MM.1S (cell line): Measurements from ENCODE around the gene KIF5A.
"Not testable (repeated sequence)": the region's sequence is repeated elsewhere in the genome, so short reads cannot be mapped to it uniquely, and the experiment has no call there.

ENCODE experiments used
- EZH2 ChIP-seq: fragments of 300-600 bp; sonication (generic); optimal IDR thresholded peaks from 2 replicates; pipeline ENCODE3; 2017; ENCODE audit warnings: low read depth, mild to moderate bottlenecking, antibody characterized with exemption, low read length, mixed read lengths
- EZH2phosphoT487 ChIP-seq: fragments of 300-600 bp; sonication (generic); IDR thresholded peaks from 2 replicates; pipeline ENCODE4 v1.6.1; 2018; ENCODE audit warnings: antibody characterized with exemption, low read length
- TF ChIP-seq, protein P1 (sequence below): fragments of 300-600 bp; sonication (generic); IDR thresholded peaks from 2 replicates; pipeline ENCODE4 v1.5.1; 2016; ENCODE audit warnings: antibody characterized with exemption, low read length, mixed read lengths

DNA sequence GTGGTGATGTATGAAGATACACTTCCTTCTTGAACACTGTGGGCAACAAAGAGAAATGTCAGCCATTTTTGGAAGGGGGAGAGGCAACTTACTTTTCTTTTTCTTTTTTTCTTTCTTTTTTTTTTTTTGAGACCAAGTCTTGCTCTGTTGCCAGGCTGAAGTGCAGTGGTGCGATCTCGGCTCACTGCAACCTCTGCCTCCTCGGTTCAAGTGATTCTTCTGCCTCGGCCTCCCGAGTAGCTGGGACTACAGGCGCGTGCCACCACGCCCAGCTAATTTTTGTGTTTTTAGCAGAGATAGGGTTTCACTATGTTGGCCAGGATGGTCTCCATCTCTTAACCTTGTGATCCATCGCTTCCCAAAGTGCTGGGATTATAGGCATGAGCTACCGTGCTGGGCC lies 32.1 kb upstream of the KIF5A start:
- TF ChIP-seq, protein P1, sequence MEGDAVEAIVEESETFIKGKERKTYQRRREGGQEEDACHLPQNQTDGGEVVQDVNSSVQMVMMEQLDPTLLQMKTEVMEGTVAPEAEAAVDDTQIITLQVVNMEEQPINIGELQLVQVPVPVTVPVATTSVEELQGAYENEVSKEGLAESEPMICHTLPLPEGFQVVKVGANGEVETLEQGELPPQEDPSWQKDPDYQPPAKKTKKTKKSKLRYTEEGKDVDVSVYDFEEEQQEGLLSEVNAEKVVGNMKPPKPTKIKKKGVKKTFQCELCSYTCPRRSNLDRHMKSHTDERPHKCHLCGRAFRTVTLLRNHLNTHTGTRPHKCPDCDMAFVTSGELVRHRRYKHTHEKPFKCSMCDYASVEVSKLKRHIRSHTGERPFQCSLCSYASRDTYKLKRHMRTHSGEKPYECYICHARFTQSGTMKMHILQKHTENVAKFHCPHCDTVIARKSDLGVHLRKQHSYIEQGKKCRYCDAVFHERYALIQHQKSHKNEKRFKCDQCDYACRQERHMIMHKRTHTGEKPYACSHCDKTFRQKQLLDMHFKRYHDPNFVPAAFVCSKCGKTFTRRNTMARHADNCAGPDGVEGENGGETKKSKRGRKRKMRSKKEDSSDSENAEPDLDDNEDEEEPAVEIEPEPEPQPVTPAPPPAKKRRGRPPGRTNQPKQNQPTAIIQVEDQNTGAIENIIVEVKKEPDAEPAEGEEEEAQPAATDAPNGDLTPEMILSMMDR, result not testable (repeated sequence)
- TF ChIP-seq EZH2, EZH2phosphoT487: not testable (repeated sequence)
